ENCODE data around the gene CAND2.
"Not testable (repeated sequence)": the region's sequence is repeated elsewhere in the genome, so short reads cannot be mapped to it uniquely, and the experiment has no call there.

CAND2 gene

GRCh38 chr3:12772462-12772861, 24.0 kb upstream of the CAND2 start:
- H3K27ac ChIP-seq = no peak overlapping the region
- TF ChIP-seq ZFX (IDR thresholded peaks at IDR 0.05) = no peak
- no peak for TF ChIP-seq CTCF (conservative IDR thresholded peaks at IDR 0.05)

DNA sequence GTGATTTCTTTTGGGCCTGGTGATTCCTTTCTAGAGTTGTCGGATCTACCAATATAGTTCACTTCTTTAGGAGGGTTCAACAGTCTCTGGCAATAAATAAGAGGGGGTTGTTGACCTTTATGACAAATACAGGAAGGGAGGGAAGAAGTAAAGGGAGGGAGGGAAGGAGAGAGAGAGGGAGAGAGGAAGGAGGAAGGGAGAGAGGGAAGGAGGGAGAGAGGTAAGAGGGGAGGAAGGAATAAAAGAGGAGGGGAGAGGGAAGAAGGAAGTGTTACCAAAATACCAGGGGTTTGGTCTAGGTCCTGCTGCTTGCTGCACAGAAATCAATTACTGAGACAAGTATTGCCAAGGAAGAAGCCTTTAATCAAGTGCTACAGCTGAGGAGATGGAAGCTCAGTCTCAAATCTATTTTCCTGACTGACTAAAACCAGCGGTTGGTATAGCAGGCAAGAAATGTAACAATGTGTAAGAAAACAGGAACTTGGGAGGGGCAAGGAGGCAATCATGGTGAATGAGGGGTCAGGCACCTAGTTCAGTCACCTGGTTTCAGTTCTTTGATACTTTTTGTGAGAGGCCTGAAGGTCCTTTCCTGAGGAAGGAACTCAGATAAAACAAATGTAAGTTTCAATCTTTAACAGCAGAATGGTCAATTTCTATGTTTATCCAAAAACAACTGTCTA, 23.3 kb upstream of the CAND2 start:
- TF ChIP-seq ZFX (IDR thresholded peaks at IDR 0.05) = no peak
- no peak for TF ChIP-seq CTCF (conservative IDR thresholded peaks at IDR 0.05)
- no peak overlapping the region for H3K27ac ChIP-seq

- H3K27ac ChIP-seq = no peak overlapping the region
- TF ChIP-seq ZFX (IDR thresholded peaks at IDR 0.05) (no peak), CTCF (conservative IDR thresholded peaks at IDR 0.05) (no peak)
These were observed 22.8 kb upstream of the CAND2 start for GRCh38 chr3:12773710-12774086.

DNA sequence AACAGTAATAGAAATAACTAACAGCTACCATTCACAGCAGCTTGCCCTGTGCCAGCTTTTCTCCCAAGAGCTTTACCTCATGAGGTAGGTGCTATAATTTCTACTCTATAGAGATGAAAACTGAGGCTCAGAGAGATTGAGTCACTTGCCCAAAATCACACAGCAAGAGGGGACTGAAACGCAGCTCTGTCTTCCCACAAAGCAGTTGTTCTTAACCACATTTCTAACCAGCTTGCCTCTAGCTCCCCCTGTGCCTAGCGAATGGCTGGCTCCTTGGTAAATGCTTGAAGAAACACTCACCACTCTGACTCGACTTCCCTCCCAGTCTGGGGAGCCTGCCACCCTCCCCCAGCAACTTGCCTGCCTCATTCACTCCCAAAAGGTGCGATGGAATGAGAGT, 21.9 kb upstream of the CAND2 start:
- H3K27ac ChIP-seq = no peak overlapping the region
- TF ChIP-seq CTCF (conservative IDR thresholded peaks at IDR 0.05) (no peak), ZFX (IDR thresholded peaks at IDR 0.05) (no peak)

- TF ChIP-seq CTCF (conservative IDR thresholded peaks at IDR 0.05) (no peak), ZFX (IDR thresholded peaks at IDR 0.05) (no peak)
These were observed 21.3 kb upstream of the CAND2 start for GRCh38 chr3:12775226-12775625.

DNA sequence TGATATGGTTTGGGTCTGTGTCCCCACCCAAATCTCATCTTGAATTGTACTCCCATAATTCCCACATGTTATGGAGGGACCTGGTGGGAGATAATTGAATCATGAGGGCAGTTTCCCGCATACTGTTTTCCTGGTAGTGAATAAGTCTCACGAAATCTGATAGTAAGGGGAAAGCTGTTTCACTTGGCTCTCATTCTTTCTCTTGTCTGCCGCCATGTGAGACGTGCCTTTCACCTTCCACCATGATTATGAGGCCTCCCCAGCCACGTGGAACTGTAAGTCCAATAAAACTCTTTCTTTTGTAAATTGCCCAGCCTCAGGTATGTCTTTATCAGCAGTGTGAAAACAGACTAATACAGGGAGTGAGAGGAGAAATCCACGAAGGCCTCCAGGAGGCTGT, 20.5 kb upstream of the CAND2 start:
- not testable (repeated sequence) for H3K27ac ChIP-seq

More at GRCh38 chr3:12775226-12775625, 21.3 kb upstream of the CAND2 start:
- no peak overlapping the region for H3K27ac ChIP-seq

- H3K27ac ChIP-seq = no peak overlapping the region
- TF ChIP-seq CTCF (conservative IDR thresholded peaks at IDR 0.05) = no peak
- no peak for TF ChIP-seq ZFX (IDR thresholded peaks at IDR 0.05)
These were observed 19.3 kb upstream of the CAND2 start for GRCh38 chr3:12777171-12777570.

DNA sequence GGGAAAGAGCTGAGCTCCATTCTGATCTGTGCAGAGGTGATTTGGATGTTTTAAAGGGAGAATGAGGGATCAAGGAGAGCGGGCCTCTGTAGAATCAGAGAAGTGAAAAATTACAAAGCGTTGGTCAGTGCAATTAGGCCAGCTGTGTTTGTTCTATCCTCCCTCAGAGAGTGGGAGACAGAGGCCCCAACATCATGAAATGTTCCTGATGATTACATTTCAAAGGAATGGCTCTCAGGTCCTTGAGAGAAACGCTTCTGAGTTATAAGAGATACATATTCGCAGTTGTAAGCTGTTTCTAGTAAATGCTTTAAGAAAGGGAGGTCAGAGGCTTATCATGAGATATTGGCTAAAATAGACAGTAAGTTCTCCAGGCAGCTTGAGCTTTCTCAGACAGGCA, 15.7 kb upstream of the CAND2 start:
- no peak overlapping the region for H3K27ac ChIP-seq
- TF ChIP-seq CTCF (conservative IDR thresholded peaks at IDR 0.05) = no peak
- no peak for TF ChIP-seq ZFX (IDR thresholded peaks at IDR 0.05)

Measured in C4-2B (cell line).